H1 (cell line): Measurements from ENCODE around the gene LCT. TPM values are rescaled to one million over a fixed set of nuclear protein-coding genes. Genes with fewer than 3 reads are reported as not detected.
A peak's percentile ranks its signal among the peaks of the same experiment; 100 is the strongest.

Source experiments
- CHD2 ChIP-seq: IDR thresholded peaks from 2 replicates; pipeline ENCODE4 v1.6.1; 2012; ENCODE audit warnings: low read length, improper control_type of control experiment
- CREB1 ChIP-seq: IDR thresholded peaks from 2 replicates; pipeline ENCODE4 v1.6.1; 2012; ENCODE audit warnings: inconsistent platforms
- CTBP2 ChIP-seq: IDR thresholded peaks from 2 replicates; pipeline ENCODE4 v1.7.0; 2011; ENCODE audit warnings: borderline replicate concordance, mild to moderate bottlenecking, moderate library complexity, mixed read lengths, low read length; ENCODE audit not compliant: insufficient read depth, insufficient read length
- EP300 ChIP-seq, 2 experiments: IDR thresholded peaks; 1 replicate in 1 of 2; 2 replicates in 1 of 2; pipeline ENCODE4 v1.6.1; 2011 to 2012; ENCODE audit warnings: low read depth in 2 of 2, low read length in 2 of 2, mild to moderate bottlenecking in 2 of 2, borderline replicate concordance in 1 of 2, inconsistent platforms in 1 of 2, moderate library complexity in 1 of 2
- EZH2 ChIP-seq: fragments of 200-600 bp; sonication (generic); IDR thresholded peaks from 2 replicates; pipeline ENCODE4 v1.7.1; 2012; ENCODE audit warnings: low read depth, mild to moderate bottlenecking, moderate library complexity, low read length, inconsistent platforms; ENCODE audit not compliant: severe bottlenecking
- FOSL1 ChIP-seq: IDR thresholded peaks from 2 replicates; pipeline ENCODE4 v1.6.1; 2011; ENCODE audit warnings: mild to moderate bottlenecking, low read depth, low read length, moderate library complexity; ENCODE audit not compliant: insufficient read depth
- JUND ChIP-seq: IDR thresholded peaks from 2 replicates; pipeline ENCODE4 v1.6.1; 2011; ENCODE audit warnings: mild to moderate bottlenecking, improper control_type of control experiment, low read length
- KDM1A ChIP-seq: fragments of 200-600, 300-600 bp; sonication (generic); IDR thresholded peaks from 2 replicates; pipeline ENCODE4 v1.7.1; 2016; ENCODE audit warnings: mild to moderate bottlenecking, low read length, borderline replicate concordance
- KDM5A ChIP-seq: fragments of 200-600 bp; IDR thresholded peaks from 2 replicates; pipeline ENCODE4 v1.7.1; 2012; ENCODE audit warnings: mild to moderate bottlenecking, low read length, inconsistent platforms, mixed read lengths
- MAFK ChIP-seq: IDR thresholded peaks from 2 replicates; pipeline ENCODE4 v1.6.1; 2012; ENCODE audit warnings: low read depth, mild to moderate bottlenecking, improper control_type of control experiment, low read length
- NANOG ChIP-seq: IDR thresholded peaks from 2 replicates; pipeline ENCODE4 v1.6.1; 2011; ENCODE audit warnings: low read length, low read depth, mild to moderate bottlenecking, inconsistent platforms; ENCODE audit not compliant: insufficient read depth, poor library complexity, severe bottlenecking
- PHF8 ChIP-seq: fragments of 200-600 bp; sonication (generic); conservative IDR thresholded peaks from 2 replicates; pipeline ENCODE4 v1.7.1; 2012; ENCODE audit warnings: low read depth, mild to moderate bottlenecking, inconsistent platforms, low read length, moderate library complexity
- POU5F1 ChIP-seq: IDR thresholded peaks from 2 replicates; pipeline ENCODE4 v1.6.1; 2011; ENCODE audit warnings: low read depth, mild to moderate bottlenecking, low read length, moderate library complexity
- RXRA ChIP-seq: IDR thresholded peaks from 2 replicates; pipeline ENCODE4 v1.6.1; 2011; ENCODE audit warnings: low read depth, mild to moderate bottlenecking, low read length, moderate library complexity; ENCODE audit not compliant: insufficient read depth
- SAP30 ChIP-seq: fragments of 300-600 bp; sonication (generic); IDR thresholded peaks from 2 replicates; pipeline ENCODE4 v1.7.1; 2012; ENCODE audit warnings: low read length, moderate library complexity, mild to moderate bottlenecking, inconsistent platforms; ENCODE audit not compliant: insufficient read depth, insufficient replicate concordance
- SIRT6 ChIP-seq: IDR thresholded peaks from one replicate; pipeline ENCODE4 v1.7.1; 2012; ENCODE audit warnings: low read length, inconsistent platforms
- SP2 ChIP-seq: IDR thresholded peaks from 2 replicates; pipeline ENCODE4 v1.6.1; 2012; ENCODE audit warnings: mild to moderate bottlenecking, low read length, inconsistent platforms
- SP4 ChIP-seq: IDR thresholded peaks from 2 replicates; pipeline ENCODE4 v1.6.1; 2012; ENCODE audit warnings: low read length, inconsistent platforms
- TCF12 ChIP-seq: IDR thresholded peaks from 2 replicates; pipeline ENCODE4 v1.6.1; 2011; ENCODE audit warnings: low read depth, mild to moderate bottlenecking, low read length
- ZNF274 ChIP-seq: IDR thresholded peaks from 2 replicates; pipeline ENCODE4 v1.7.0; 2012; ENCODE audit warnings: low read length, borderline replicate concordance; ENCODE audit errors: extremely low read depth
- polyA plus RNA-seq, 7 experiments: library from polyadenylated mRNA; depleted of rRNA in 3 of 7; stranded (reverse) in 5 of 7; unstranded in 2 of 7; fragments of >200 nt in 5 of 7; fragments of 200-250 nt in 2 of 7; gene quantifications; 1 replicate in 5 of 7; 2 replicates in 1 of 7; 4 replicates in 1 of 7; pipeline versions ENCODE4 v1.2.1 to v1.2.3, GENCODE V29; 2011 to 2013; ENCODE audit warnings: missing spikeins in 2 of 7, mixed read lengths in 2 of 7
- total RNA-seq: library from RNA; stranded (reverse); fragmentation: NEBNext Ultra II Directional; extraction: Animal tissue kit (Norgen Biotek cat#: 25700); gene quantifications from 2 replicates; pipeline ENCODE4 v1.2.1, GENCODE V29; 2021
- TF ChIP-seq, protein P1 (sequence below), 3 experiments: IDR thresholded peaks; 1 replicate in 2 of 3; 2 replicates in 1 of 3; pipeline versions ENCODE4 v1.5.1 to v1.6.1; 2011; ENCODE audit warnings: low read length in 3 of 3, mild to moderate bottlenecking in 3 of 3, inconsistent platforms in 2 of 3, low read depth in 1 of 3, moderate library complexity in 1 of 3; ENCODE audit not compliant: insufficient read depth in 1 of 3; ENCODE audit errors: control extremely low read depth in 1 of 3
- TF ChIP-seq, protein P2 (sequence below): IDR thresholded peaks from 2 replicates; pipeline ENCODE4 v1.6.1; 2012; ENCODE audit warnings: inconsistent platforms

LCT gene
- total and polyA plus RNA-seq, 2 of the 8 experiments (the other 6 are each of a cell fraction or from before 2014, with no cell fraction given), result 0.06 TPM; not detected in 1

DNA sequence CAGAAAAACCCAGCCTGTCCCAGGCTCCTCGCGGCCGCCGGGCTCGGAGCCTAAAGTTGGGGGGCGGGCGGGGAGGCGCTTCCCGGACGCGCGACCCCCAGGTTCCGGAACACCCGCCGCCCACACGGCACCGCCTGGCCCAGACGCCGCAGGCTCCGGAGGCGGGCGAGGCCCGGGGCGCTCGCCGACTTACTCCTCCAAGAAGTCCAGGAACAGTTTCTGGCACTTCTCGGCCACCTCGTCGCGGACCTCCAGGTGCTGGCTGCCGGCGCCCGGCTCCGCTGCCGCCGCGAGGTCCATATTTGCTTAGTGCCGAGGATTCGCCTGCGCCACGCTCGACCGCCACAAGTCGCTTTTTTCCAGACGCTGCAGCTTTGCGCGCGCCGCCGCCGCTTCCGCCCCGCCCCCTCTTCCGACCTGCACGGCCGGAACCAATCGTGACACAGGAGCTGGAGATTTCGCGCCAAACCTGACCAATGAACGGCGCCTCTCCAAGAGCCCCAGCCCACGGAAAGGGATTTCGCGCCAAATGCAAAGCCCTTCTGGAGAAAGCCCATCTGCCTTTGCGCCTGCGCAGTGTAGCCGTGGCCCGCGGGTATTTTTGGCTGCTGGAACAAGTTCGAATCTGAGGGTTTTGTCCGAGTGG, 39.2 kb upstream of the LCT start, which contains the start of gene MCM6 (continued):
- TF ChIP-seq, protein P1, sequence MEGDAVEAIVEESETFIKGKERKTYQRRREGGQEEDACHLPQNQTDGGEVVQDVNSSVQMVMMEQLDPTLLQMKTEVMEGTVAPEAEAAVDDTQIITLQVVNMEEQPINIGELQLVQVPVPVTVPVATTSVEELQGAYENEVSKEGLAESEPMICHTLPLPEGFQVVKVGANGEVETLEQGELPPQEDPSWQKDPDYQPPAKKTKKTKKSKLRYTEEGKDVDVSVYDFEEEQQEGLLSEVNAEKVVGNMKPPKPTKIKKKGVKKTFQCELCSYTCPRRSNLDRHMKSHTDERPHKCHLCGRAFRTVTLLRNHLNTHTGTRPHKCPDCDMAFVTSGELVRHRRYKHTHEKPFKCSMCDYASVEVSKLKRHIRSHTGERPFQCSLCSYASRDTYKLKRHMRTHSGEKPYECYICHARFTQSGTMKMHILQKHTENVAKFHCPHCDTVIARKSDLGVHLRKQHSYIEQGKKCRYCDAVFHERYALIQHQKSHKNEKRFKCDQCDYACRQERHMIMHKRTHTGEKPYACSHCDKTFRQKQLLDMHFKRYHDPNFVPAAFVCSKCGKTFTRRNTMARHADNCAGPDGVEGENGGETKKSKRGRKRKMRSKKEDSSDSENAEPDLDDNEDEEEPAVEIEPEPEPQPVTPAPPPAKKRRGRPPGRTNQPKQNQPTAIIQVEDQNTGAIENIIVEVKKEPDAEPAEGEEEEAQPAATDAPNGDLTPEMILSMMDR (IDR thresholded peaks at IDR 0.05; ENCODE audit: control extremely low read depth in 1 of 3, insufficient read depth in 1 of 3, low read depth in 1 of 3, low read length in 3 of 3), result no peak
- TF ChIP-seq MAFK (no peak), KDM5A (0 out of 2 replicates have a peak, but pooled peaks have one; percentile 50), RXRA (no peak), FOSL1 (no peak), SP4 (peak; percentile 69; the same call in 1 of the 2 replicates), SIRT6 (no peak), NANOG (no peak), KDM1A (no peak), EP300 (IDR thresholded peaks at IDR 0.05; ENCODE audit: borderline replicate concordance in 1 of 2, low read depth in 2 of 2, low read length in 2 of 2) (no peak), EZH2 (no peak), POU5F1 (no peak), PHF8 (peak; percentile 91), TCF12 (no peak), CHD2 (no peak; the same call in 1 of the 2 replicates), CREB1 (peak; percentile 97), SAP30 (no peak), CTBP2 (peak; percentile 59), ZNF274 (no peak), SP2 (no peak), JUND (no peak)
- TF ChIP-seq, protein P2, sequence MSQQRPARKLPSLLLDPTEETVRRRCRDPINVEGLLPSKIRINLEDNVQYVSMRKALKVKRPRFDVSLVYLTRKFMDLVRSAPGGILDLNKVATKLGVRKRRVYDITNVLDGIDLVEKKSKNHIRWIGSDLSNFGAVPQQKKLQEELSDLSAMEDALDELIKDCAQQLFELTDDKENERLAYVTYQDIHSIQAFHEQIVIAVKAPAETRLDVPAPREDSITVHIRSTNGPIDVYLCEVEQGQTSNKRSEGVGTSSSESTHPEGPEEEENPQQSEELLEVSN, result peak; percentile 93
